ENCODE measurements around the gene KCNK18. TPM values are rescaled to one million over a fixed set of nuclear protein-coding genes. Genes with fewer than 3 reads are reported as not detected.

Gene KCNK18
- total and polyA plus RNA-seq, 2 of the 8 experiments (the other 6 are each of a cell fraction or from before 2014, with no cell fraction given), result not detected

- H2AK5ac ChIP-seq (ENCODE audit: low read depth, low read length), result no peak overlapping the region
- no peak overlapping the region for H4K8ac ChIP-seq (ENCODE audit: extremely low read depth, insufficient read depth, low read length)
- H3K9me3 ChIP-seq (ENCODE audit: insufficient read depth in 2 of 2, low read depth in 1 of 2, low read length in 1 of 2), result peaks cover 0 to 3% of the 10 kb centered on the region in 2 experiments; a peak in 1 of 4 replicates
- H2BK12ac ChIP-seq (ENCODE audit: low read depth, low read length), result no peak overlapping the region
- no peak overlapping the region for H3K14ac ChIP-seq (ENCODE audit: insufficient read length)
- no peak overlapping the region for H3K27ac ChIP-seq (ENCODE audit: low read depth, low read length)
- no peak overlapping the region for H2BK120ac ChIP-seq (replicated peaks; ENCODE audit: low read depth, low read length)
- H2AFZ ChIP-seq (ENCODE audit: low read length), result no peak overlapping the region
- TF ChIP-seq YY1 (IDR thresholded peaks at IDR 0.05; ENCODE audit: low read depth, low read length), result no peak
- no peak for TF ChIP-seq MAX (IDR thresholded peaks at IDR 0.05)
- TF ChIP-seq CHD2 (IDR thresholded peaks at IDR 0.05; ENCODE audit: low read length), result no peak
- POLR2A ChIA-PET (ENCODE audit: partially characterized antibody), result interaction anchor here (0.7 kb wide), 1 partner anchor 28 kb away, joined by 3 read pairs; no protein-coding TSS in a partner anchor
- FAIRE-seq (no peak), DNase-seq (ENCODE audit: low read depth in 1 of 2, low spot score in 2 of 2) (no peak)
- H3K23me2 ChIP-seq (ENCODE audit: low read depth, low read length), result peaks cover 6% of the 10 kb centered on the region
- no peak overlapping the region for H4K91ac ChIP-seq (replicated peaks; ENCODE audit: insufficient read length, low read length)
- H4K20me1 ChIP-seq (replicated peaks in 1 of 2; ENCODE audit: control insufficient read depth in 1 of 2, insufficient read depth in 2 of 2, low read length in 2 of 2), result peaks cover 0 to 1% of the 10 kb centered on the region in 2 experiments
- 97% methylated on average over 2 of the region's 2 CpGs; no CpG with 5 or more reads in 1 of the 2 experiments for WGBS, 2 experiments (ENCODE audit: extremely low coverage in 1 of 2, insufficient coverage in 1 of 2, insufficient read length in 1 of 2, insufficient replicate concordance in 2 of 2, low coverage in 1 of 2, low lambda C conversion rate in 2 of 2, missing lambda C conversion rate in 1 of 2)
- H2BK20ac ChIP-seq (ENCODE audit: low read length), result no peak overlapping the region
- no peak overlapping the region for H3K4ac ChIP-seq (replicated peaks; ENCODE audit: insufficient read length, low read depth, low read length)
- H3K56ac ChIP-seq (replicated peaks; ENCODE audit: insufficient read length, low read depth, low read length), result no peak overlapping the region
- H2BK5ac ChIP-seq (ENCODE audit: low read depth, low read length), result no peak overlapping the region
- CTCF ChIA-PET (ENCODE audit: partially characterized antibody), result interaction anchor here (0.6 to 8.7 kb wide), 3 partner anchors 12 to 159 kb away, joined by 3 to 118 read pairs (median 4); no protein-coding TSS in a partner anchor
- no peak overlapping the region for H3K18ac ChIP-seq (ENCODE audit: extremely low read depth, low read length)
- H4K5ac ChIP-seq (ENCODE audit: insufficient read length, low read depth, low read length), result no peak overlapping the region
- no peaks in the 10 kb centered on the region for H3K79me2 ChIP-seq (ENCODE audit: control insufficient read depth in 1 of 2, insufficient read depth in 2 of 2, low read length in 2 of 2)
- H2BK15ac ChIP-seq (ENCODE audit: low read length), result no peak overlapping the region
- H3K4me2 ChIP-seq (ENCODE audit: insufficient read depth in 1 of 2, low read depth in 2 of 2, low read length in 2 of 2), result no peak overlapping the region
- H3K4me3 ChIP-seq (ENCODE audit: extremely low read depth in 1 of 4, insufficient read depth in 2 of 4, low read depth in 3 of 4, low read length in 4 of 4), result no peak overlapping the region
- peaks cover 7 to 29% (median 25%) of the 10 kb centered on the region in 4 experiments for H3K27me3 ChIP-seq (replicated peaks in 1 of 4; ENCODE audit: control insufficient read depth in 3 of 4, extremely low read depth in 1 of 4, insufficient read depth in 3 of 4, low read length in 3 of 4)
- H3K79me1 ChIP-seq (ENCODE audit: low read depth, low read length), result no peaks in the 10 kb centered on the region
- H3K9ac ChIP-seq (replicated peaks in 1 of 4; ENCODE audit: extremely low read depth in 1 of 4, low read depth in 3 of 4, low read length in 3 of 4), result no peak overlapping the region
- no peak overlapping the region for H3K23ac ChIP-seq (ENCODE audit: insufficient read length)
- H3K36me3 ChIP-seq (ENCODE audit: control insufficient read depth in 2 of 4, insufficient read depth in 4 of 4, low read length in 3 of 4), result no peaks in the 10 kb centered on the region
- H3K4me1 ChIP-seq (replicated peaks in 1 of 4; ENCODE audit: control insufficient read depth in 3 of 4, insufficient read depth in 4 of 4, low read length in 3 of 4), result peaks cover 0 to 6% (median 4%) of the 10 kb centered on the region in 4 experiments; a peak in 5 of 7 replicates
Measured at GRCh38 chr10:117215079-117215478, 17.8 kb downstream of the KCNK18 start.

All from H1 (cell line).